Upper lobe of left lung (tissue), 6 donors: Measurements from ENCODE around the gene CHST11. TPM values are rescaled to one million over a fixed set of nuclear protein-coding genes. Genes with fewer than 3 reads are reported as not detected.

ENCODE experiments used
- ATAC-seq, 2 donors: fragments of 200-7000 bp; cut with Tn5 transposase; one replicate each; pipeline ENCODE4 v1.9.1; 2022; ENCODE audit warnings: mild to moderate bottlenecking in 2 of 2, moderate library complexity in 2 of 2; ENCODE audit not compliant: low FRiP score in 2 of 2
- DNase-seq, 2 donors: peaks; one replicate each; pipeline ENCODE4 v3.0.0-alpha.2; 2019 to 2020
- H3K27ac ChIP-seq, 4 donors: fragments of 200-600 bp; sonication (generic); one replicate each; pipeline ENCODE4 v1.5.1; 2016 to 2019
- H3K27me3 ChIP-seq, 4 donors: fragments of 200-600 bp; sonication (generic); one replicate each; pipeline ENCODE4 v1.5.1; 2017 to 2019
- H3K36me3 ChIP-seq, 4 donors: fragments of 200-600 bp; sonication (generic); one replicate each; pipeline ENCODE4 v1.5.1; 2016 to 2019
- H3K4me1 ChIP-seq, 4 donors: fragments of 200-600 bp; sonication (generic); one replicate each; pipeline ENCODE4 v1.5.1; 2018 to 2019
- H3K4me3 ChIP-seq, 4 donors: fragments of 200-600 bp; sonication (generic); one replicate each; pipeline ENCODE4 v1.5.1; 2017 to 2019; ENCODE audit warnings: mild to moderate bottlenecking in 2 of 4, moderate library complexity in 1 of 4
- H3K9me3 ChIP-seq, 4 donors: fragments of 200-600 bp; sonication (generic); one replicate each; pipeline ENCODE4 v1.5.1; 2018 to 2019
- EP300 ChIP-seq, 4 donors: sonication (generic); formaldehyde crosslinking; IDR thresholded peaks; one replicate each; pipeline ENCODE4 v1.5.1; 2017; ENCODE audit warnings: antibody characterized with exemption in 4 of 4, control low read depth in 2 of 4
- POLR2A ChIP-seq, 4 donors: fragments of 450-650 bp; IDR thresholded peaks; one replicate each; pipeline ENCODE4 v1.5.1; 2016 to 2017; ENCODE audit warnings: antibody characterized with exemption in 4 of 4, mild to moderate bottlenecking in 2 of 4
- POLR2AphosphoS5 ChIP-seq, 2 donors: sonication (generic); formaldehyde crosslinking; IDR thresholded peaks; one replicate each; pipeline ENCODE4 v1.5.1; 2017; ENCODE audit warnings: antibody characterized with exemption in 2 of 2
- WGBS, 2 donors: methylation state at CpG; one replicate each; pipeline ENCODE4 v1.1.5; 2017 to 2018; 5-methylcytosine and 5-hydroxymethylcytosine counted together
- total RNA-seq, 6 donors: library from RNA; depleted of rRNA in 4 of 6; stranded (reverse); fragments of >200 nt in 4 of 6; gene quantifications; one replicate each; pipeline versions ENCODE4 v1.1.0 to v1.2.1, GENCODE V29; 2016 to 2021
- TF ChIP-seq, protein P1 (sequence below), 6 experiments: fragments of 450-650 bp in 4 of 6; fragments of 200-600 bp in 2 of 6; sonication (generic) in 2 of 6; IDR thresholded peaks; one replicate each; pipeline ENCODE4 v1.5.1; 2016 to 2019; ENCODE audit warnings: antibody characterized with exemption in 6 of 6
- donor health status: DM: no; HTN: no; CAD: no; lungs with moderate emphysema.
- donor health status: DM: no; HTN: yes; CAD: no; lungs with severe emphysema.

The CHST11 gene
- total RNA-seq, 6 donors from 2014 or later = 40.4 to 234 (median 58.4) TPM

DNA sequence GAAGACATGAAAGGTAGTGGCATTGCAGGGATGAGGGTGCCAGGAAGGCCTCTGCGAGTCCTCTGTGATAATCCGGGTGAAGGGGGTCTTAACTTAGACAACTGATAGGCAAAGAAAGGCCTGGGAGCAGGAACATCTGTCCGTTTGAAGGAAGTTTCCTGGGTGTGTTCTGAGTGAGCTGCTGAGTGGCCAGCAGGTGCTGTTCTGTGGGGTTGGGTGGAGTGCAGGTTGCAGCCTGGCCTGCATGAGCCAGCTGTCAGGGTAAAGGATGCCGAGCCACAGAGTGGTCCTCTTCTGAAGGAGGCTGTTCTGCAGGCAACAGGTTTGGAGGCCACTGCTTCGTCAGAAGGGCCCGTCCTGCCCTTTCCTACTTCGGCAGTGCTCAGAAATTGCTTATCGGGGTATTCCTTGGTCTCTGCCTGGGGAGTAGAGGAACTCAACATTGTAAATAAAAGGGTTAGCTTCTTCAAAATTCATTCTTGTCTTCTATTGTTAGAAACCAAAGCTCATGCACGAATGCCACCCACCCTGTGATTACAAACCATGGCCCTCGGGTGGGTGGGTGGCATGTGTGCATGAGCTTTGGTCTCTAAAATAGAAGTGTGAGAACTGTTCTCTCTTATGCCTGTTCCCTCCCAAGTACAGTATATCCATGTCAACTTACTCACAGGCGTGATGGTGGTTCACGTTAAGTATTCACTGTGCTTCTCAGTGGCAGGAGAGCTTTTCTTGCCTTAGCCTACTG lies 118.9 kb downstream of the CHST11 start:
- WGBS, 2 donors = 93 to 95% methylated on average over 11 to 12 of the region's 12 CpGs
- TF ChIP-seq, protein P1, sequence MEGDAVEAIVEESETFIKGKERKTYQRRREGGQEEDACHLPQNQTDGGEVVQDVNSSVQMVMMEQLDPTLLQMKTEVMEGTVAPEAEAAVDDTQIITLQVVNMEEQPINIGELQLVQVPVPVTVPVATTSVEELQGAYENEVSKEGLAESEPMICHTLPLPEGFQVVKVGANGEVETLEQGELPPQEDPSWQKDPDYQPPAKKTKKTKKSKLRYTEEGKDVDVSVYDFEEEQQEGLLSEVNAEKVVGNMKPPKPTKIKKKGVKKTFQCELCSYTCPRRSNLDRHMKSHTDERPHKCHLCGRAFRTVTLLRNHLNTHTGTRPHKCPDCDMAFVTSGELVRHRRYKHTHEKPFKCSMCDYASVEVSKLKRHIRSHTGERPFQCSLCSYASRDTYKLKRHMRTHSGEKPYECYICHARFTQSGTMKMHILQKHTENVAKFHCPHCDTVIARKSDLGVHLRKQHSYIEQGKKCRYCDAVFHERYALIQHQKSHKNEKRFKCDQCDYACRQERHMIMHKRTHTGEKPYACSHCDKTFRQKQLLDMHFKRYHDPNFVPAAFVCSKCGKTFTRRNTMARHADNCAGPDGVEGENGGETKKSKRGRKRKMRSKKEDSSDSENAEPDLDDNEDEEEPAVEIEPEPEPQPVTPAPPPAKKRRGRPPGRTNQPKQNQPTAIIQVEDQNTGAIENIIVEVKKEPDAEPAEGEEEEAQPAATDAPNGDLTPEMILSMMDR (IDR thresholded peaks at IDR 0.05) = no peak
- no peak for TF ChIP-seq EP300 (IDR thresholded peaks at IDR 0.05)
- TF ChIP-seq POLR2A (IDR thresholded peaks at IDR 0.05) = no peak
- TF ChIP-seq POLR2AphosphoS5 (IDR thresholded peaks at IDR 0.05) = no peak
- DNase-seq = no peak
- Histone ChIP-seq H3K27ac (no peak overlapping the region), H3K4me1 (peaks cover 0 to 17% (median under 1%) of the 10 kb centered on the region in 4 donors), H3K27me3 (no peaks in the 10 kb centered on the region), H3K4me3 (no peak overlapping the region), H3K36me3 (no peaks in the 10 kb centered on the region), H3K9me3 (no peaks in the 10 kb centered on the region)
- ATAC-seq = no peak

GRCh38 chr12:104576187-104576778 lies 119.5 kb downstream of the CHST11 start:
- H3K4me1 ChIP-seq = peaks cover 0 to 14% (median 0%) of the 10 kb centered on the region in 4 donors
- WGBS, 2 donors = 96 to 98% methylated on average over 6 of the region's 6 CpGs
- no peaks in the 10 kb centered on the region for H3K36me3 ChIP-seq
- DNase-seq (no peak), ATAC-seq (no peak)
- H3K27me3 ChIP-seq = no peaks in the 10 kb centered on the region
- H3K4me3 ChIP-seq = no peak overlapping the region
- no peaks in the 10 kb centered on the region for H3K9me3 ChIP-seq
- TF ChIP-seq, protein P1 (IDR thresholded peaks at IDR 0.05) = no peak
- no peak for TF ChIP-seq EP300 (IDR thresholded peaks at IDR 0.05)
- TF ChIP-seq POLR2AphosphoS5 (IDR thresholded peaks at IDR 0.05) = no peak
- TF ChIP-seq POLR2A (IDR thresholded peaks at IDR 0.05) = no peak
- no peak overlapping the region for H3K27ac ChIP-seq

DNA sequence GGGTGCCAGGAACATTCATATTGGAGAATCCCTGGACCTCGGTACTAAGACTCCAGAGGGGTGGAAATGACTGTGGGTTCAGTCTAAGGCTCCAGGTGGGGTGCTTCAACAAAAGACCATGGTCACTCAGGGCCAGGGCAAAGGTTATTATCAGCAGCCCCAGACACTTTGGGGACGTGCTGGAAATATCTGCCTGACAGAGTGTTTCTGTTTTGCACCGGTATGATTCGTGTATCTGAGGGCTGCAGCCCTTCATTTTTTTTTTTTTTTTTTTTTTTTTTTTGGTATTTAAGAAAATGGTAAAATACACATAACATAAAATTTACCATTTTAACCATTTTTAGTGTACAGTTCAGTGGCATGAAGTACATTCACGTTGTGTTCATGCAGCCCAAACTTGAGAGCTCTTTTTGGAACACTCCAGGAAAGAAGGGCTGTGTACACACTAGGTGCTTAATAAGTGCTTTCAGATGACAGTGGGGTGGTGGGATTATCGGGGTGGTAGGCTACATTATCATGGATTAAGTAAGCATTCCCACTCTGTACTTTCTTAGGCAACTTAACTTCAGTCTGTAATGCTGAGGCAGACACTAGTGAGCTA lies 120.3 kb downstream of the CHST11 start:
- WGBS, 2 donors = 77 to 82% methylated on average over 6 of the region's 6 CpGs
- no peaks in the 10 kb centered on the region for H3K9me3 ChIP-seq
- no peak overlapping the region for H3K4me3 ChIP-seq
- ATAC-seq (peak in 1 of 2 donors; percentile 16), DNase-seq (no peak)
- H3K36me3 ChIP-seq = no peaks in the 10 kb centered on the region
- H3K27ac ChIP-seq = no peak overlapping the region
- H3K27me3 ChIP-seq = no peaks in the 10 kb centered on the region
- peaks cover 0 to 14% (median 0%) of the 10 kb centered on the region in 4 donors for H3K4me1 ChIP-seq
- TF ChIP-seq, protein P1 (IDR thresholded peaks at IDR 0.05) = no peak
- TF ChIP-seq POLR2AphosphoS5 (IDR thresholded peaks at IDR 0.05) = no peak
- no peak for TF ChIP-seq POLR2A (IDR thresholded peaks at IDR 0.05)
- no peak for TF ChIP-seq EP300 (IDR thresholded peaks at IDR 0.05)

- Histone ChIP-seq H3K9me3 (no peaks in the 10 kb centered on the region), H3K27me3 (no peaks in the 10 kb centered on the region), H3K4me1 (peaks cover 0 to 14% (median 0%) of the 10 kb centered on the region in 4 donors), H3K4me3 (no peak overlapping the region), H3K27ac (no peak overlapping the region), H3K36me3 (no peaks in the 10 kb centered on the region)
- DNase-seq (no peak), ATAC-seq (peak in 1 of 2 donors; percentile 12)
- TF ChIP-seq, protein P1 (IDR thresholded peaks at IDR 0.05) = no peak
- no peak for TF ChIP-seq POLR2AphosphoS5 (IDR thresholded peaks at IDR 0.05)
- TF ChIP-seq EP300 (IDR thresholded peaks at IDR 0.05) = no peak
- no peak for TF ChIP-seq POLR2A (IDR thresholded peaks at IDR 0.05)
- WGBS, 2 donors = 76 to 81% methylated on average over 5 to 6 of the region's 6 CpGs
Observed at GRCh38 chr12:104577581-104577981, 120.8 kb downstream of the CHST11 start.
